Adrenal gland (tissue), 5 donors: ENCODE measurements around the gene POM121C.
"Not testable (repeated sequence)": the region's sequence is repeated elsewhere in the genome, so short reads cannot be mapped to it uniquely, and the experiment has no call there.

Source experiments
- CTCF ChIP-seq, 6 experiments: fragments of 450-650 bp in 4 of 6; fragments of 200-600 bp in 2 of 6; sonication (generic) in 1 of 6; IDR thresholded peaks; 1 replicate in 5 of 6; 2 replicates in 1 of 6; pipeline versions ENCODE4 v1.5.1 to v1.8.0; 2016 to 2021; ENCODE audit warnings: antibody characterized with exemption in 6 of 6, mild to moderate bottlenecking in 2 of 6, moderate library complexity in 1 of 6
- POLR2A ChIP-seq, 2 donors: fragments of 450-650 bp; IDR thresholded peaks; one replicate each; pipeline ENCODE4 v1.6.1; 2017; ENCODE audit warnings: antibody characterized with exemption in 2 of 2, mild to moderate bottlenecking in 2 of 2, moderate library complexity in 1 of 2
- donor health status: DM: no; HTN: no; CAD: no.

- not testable (repeated sequence) for TF ChIP-seq CTCF, POLR2A (IDR thresholded peaks at IDR 0.05)
These were observed 81.4 kb downstream of the POM121C start for GRCh38 chr7:75404663-75405062.
